ENCODE results near the gene CCR4.

CCR4 gene

DNA sequence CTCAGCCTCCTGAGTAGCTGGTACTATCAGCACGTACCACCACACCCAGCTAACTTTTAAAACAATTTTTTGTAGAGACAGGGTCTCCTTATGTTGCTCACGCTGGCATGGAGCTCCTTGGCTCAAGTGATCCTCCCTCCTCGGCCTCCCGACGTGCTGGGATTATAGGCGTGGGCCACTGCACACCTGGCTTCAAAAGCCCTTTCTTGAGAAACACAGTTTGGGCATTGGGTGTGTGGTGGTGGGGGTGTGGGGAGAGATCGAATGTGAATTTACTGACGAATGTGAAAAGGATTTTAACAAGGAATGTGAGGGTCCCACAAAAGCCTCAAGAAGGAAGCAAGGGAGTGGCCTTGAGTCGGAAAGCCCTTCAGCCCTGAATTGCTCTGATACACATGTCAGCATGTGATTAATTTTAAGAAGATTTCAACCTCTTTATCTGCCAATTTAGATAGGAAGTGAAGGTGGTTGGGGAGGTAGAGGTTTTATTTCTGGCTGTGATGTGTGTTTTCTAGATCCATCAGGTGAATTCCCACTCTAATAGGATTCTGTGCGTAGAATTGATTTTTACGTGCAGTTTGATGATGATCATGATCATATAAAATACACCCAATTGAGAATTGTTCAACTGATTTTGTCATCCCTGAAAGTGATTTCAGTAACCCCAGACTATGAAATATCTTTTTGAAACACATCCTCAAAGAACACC, 1.1 kb downstream of the CCR4 start:
- no peak for DNase-seq (ENCODE audit: low spot score)
- TF ChIP-seq CTCF (IDR thresholded peaks at IDR 0.05) = no peak
- Histone ChIP-seq H3K4me3 (no peak overlapping the region), H3K27ac (no peak overlapping the region)

GRCh38 chr3:32954506-32954905, 3.1 kb downstream of the CCR4 start:
- no peak for TF ChIP-seq CTCF (IDR thresholded peaks at IDR 0.05)
- peak; percentile 28 for DNase-seq (ENCODE audit: low spot score)
- H3K27ac ChIP-seq = no peak overlapping the region
- H3K4me3 ChIP-seq = no peak overlapping the region

DNA sequence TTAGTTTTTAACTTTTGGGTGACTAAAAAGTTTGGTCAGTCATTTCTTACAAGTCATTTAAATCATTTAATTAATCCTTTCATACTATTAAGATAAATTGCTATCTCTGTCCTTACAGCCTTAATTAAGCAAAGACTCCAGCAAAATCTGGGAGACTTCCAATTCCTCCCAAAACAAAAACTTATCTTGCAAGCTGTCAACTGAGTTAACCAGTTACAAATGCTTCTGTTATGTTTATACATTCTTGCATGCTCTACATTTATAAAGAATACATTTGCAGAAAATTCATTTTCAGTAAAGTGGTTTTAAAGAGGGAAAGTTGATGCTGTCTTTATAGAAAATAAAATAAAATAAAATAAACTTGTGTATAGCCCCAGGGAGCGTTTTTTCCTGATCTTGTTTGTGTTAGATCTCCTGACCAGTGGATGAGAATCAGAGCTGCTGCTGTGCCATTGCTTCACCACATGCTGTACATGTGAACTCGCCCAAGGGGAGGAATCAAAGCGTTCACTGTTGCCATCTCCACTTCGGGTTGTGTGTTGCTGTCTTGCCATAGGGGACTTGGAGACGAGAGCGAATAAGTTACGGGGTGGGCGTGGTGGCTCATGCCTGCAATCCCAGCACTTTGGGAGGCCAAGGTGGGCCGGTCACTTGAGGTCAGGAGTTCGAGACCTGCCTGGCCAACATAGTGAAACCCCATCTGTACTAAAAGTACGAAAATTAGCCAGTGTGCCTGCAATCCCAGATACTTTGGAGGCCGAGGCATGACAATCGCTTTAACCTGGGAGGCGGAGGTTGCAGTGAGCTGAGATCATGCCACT, 5.5 kb downstream of the CCR4 start:
- no peak for TF ChIP-seq CTCF (IDR thresholded peaks at IDR 0.05)
- no peak overlapping the region for H3K4me3 ChIP-seq
- H3K27ac ChIP-seq = no peak overlapping the region
- no peak for DNase-seq (ENCODE audit: low spot score)

- no peak for DNase-seq (ENCODE audit: low spot score)
- H3K27ac ChIP-seq = no peak overlapping the region
- H3K4me3 ChIP-seq = no peak overlapping the region
- TF ChIP-seq CTCF (IDR thresholded peaks at IDR 0.05) = no peak
These were observed 7.1 kb downstream of the CCR4 start for GRCh38 chr3:32958509-32958908.

GRCh38 chr3:32959371-32959770, 7.9 kb downstream of the CCR4 start:
- H3K27ac ChIP-seq = no peak overlapping the region
- no peak overlapping the region for H3K4me3 ChIP-seq
- TF ChIP-seq CTCF (IDR thresholded peaks at IDR 0.05) = no peak
- peak; percentile 47 for DNase-seq (ENCODE audit: low spot score)

- H3K4me3 ChIP-seq = no peak overlapping the region
- no peak overlapping the region for H3K27ac ChIP-seq
- no peak for DNase-seq (ENCODE audit: low spot score)
- no peak for TF ChIP-seq CTCF (IDR thresholded peaks at IDR 0.05)
These were observed 9.1 kb downstream of the CCR4 start for GRCh38 chr3:32960404-32961170.
